ENCODE measurements around the gene NDNF.

GRCh38 chr4:121098266-121098665 lies 25.9 kb upstream of the NDNF start:
- TF ChIP-seq EZH2phosphoT487 (IDR thresholded peaks at IDR 0.05; ENCODE audit: low read depth) (no peak), CTCF (IDR thresholded peaks at IDR 0.05; ENCODE audit: low read depth, low read length) (no peak)
